ENCODE measurements around the gene TMEM150C. TPM values are rescaled to one million over a fixed set of nuclear protein-coding genes. Genes with fewer than 3 reads are reported as not detected.

Gene TMEM150C
- total RNA-seq, 1 experiment from 2014 or later: not detected

Other genes starting within 250 kb of the TMEM150C start
- 36.2 and 48.9 TPM in 2 replicates for gene HNRNPD, start 188.0 kb downstream of the TMEM150C start, total RNA-seq (2014; rRNA removed)
- gene HNRNPDL, start 131.5 kb downstream of the TMEM150C start, total RNA-seq (2014; rRNA removed): 238 and 249 TPM in 2 replicates
- gene ENOPH1, start 131.4 kb downstream of the TMEM150C start, total RNA-seq (2014; rRNA removed): 55.3 and 59.4 TPM in 2 replicates
- 23.8 and 31.3 TPM in 2 replicates for gene SCD5, start 236.8 kb upstream of the TMEM150C start, total RNA-seq (2014; rRNA removed)

All from LHCN-M2 (cell line).